ENCODE measurements around the gene DCP1B. TPM values are rescaled to one million over a fixed set of nuclear protein-coding genes. Genes with fewer than 3 reads are reported as not detected.

The DCP1B gene
- total and polyA plus RNA-seq, 4 donors, result 3.5 to 5.5 (median 4.6) TPM

DNA sequence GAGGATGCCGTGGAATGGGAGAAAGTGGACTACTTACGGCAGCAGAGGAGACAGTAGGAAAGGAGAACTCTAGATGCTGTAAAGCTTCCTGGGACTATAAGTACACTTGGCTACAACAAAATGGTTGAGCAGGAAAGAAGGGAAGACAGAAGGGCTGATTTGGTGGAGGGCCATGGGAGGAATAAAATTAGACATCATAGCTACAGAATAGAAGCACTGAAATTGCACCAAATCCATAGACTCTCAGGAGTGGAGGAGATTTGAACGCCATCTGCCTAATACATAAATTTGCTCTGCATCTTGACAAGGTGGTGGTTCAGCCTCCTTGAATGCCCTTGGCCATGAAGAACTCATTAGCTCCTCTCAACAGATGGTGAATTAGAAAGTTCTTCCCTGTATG, 16.3 kb upstream of the DCP1B start (continued):
- TF ChIP-seq, protein P1, sequence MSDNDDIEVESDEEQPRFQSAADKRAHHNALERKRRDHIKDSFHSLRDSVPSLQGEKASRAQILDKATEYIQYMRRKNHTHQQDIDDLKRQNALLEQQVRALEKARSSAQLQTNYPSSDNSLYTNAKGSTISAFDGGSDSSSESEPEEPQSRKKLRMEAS (IDR thresholded peaks at IDR 0.05), result no peak
- TF ChIP-seq SP1 (IDR thresholded peaks at IDR 0.05), result no peak
- TF ChIP-seq FOXA2 (IDR thresholded peaks at IDR 0.05), result no peak
- TF ChIP-seq HNF4G (IDR thresholded peaks at IDR 0.05), result no peak
- TF ChIP-seq YY1 (IDR thresholded peaks at IDR 0.05), result no peak

DNA sequence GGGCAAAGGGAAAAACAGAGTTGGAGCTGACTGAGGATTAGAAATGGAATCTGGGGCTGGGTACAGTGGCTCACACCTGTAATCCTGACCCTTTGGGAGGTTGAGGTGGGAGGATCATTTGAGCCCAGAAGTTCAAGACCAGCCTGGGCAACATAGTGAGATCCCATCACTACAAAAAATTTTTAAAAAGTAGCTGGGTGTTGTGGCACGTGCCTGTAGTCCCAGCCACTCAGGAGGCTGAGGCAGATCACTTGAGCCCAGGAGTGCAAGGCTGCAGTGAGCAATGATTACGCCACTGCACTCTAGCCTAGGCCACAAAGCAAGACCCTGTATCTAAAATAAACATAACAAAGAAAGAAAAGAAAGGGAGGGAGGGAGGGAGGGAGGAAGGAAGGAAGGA, 14.9 kb upstream of the DCP1B start:
- no peaks in the 10 kb centered on the region for H3K9me3 ChIP-seq (ENCODE audit: control insufficient read depth in 4 of 4, low read length in 3 of 4)
- H3K9ac ChIP-seq (ENCODE audit: low read depth in 1 of 2, low read length in 2 of 2), result no peak overlapping the region
- H3K27me3 ChIP-seq (ENCODE audit: control insufficient read depth in 4 of 4, insufficient read depth in 4 of 4, low read length in 3 of 4), result no peaks in the 10 kb centered on the region
- H3K4me3 ChIP-seq (ENCODE audit: low read depth in 1 of 3, low read length in 3 of 3), result no peak overlapping the region
- no peaks in the 10 kb centered on the region for H3K36me3 ChIP-seq (ENCODE audit: control insufficient read depth in 4 of 4, insufficient read depth in 3 of 4, low read depth in 1 of 4, low read length in 3 of 4)
- 95% methylated on average over 2 of the region's 2 CpGs for WGBS
- no peak overlapping the region for H3K27ac ChIP-seq (ENCODE audit: low read depth in 1 of 2, low read length in 2 of 2)
- no peaks in the 10 kb centered on the region for H3K4me1 ChIP-seq (ENCODE audit: control insufficient read depth in 4 of 4, insufficient read depth in 4 of 4, low read length in 3 of 4)
- TF ChIP-seq HNF4G (IDR thresholded peaks at IDR 0.05) (no peak), EGR1 (IDR thresholded peaks at IDR 0.05; ENCODE audit: low read depth in 2 of 2) (no peak), RAD21 (IDR thresholded peaks at IDR 0.05) (no peak), FOXA2 (IDR thresholded peaks at IDR 0.05) (no peak)
- TF ChIP-seq, protein P1 (IDR thresholded peaks at IDR 0.05), result no peak
- TF ChIP-seq, protein P2, sequence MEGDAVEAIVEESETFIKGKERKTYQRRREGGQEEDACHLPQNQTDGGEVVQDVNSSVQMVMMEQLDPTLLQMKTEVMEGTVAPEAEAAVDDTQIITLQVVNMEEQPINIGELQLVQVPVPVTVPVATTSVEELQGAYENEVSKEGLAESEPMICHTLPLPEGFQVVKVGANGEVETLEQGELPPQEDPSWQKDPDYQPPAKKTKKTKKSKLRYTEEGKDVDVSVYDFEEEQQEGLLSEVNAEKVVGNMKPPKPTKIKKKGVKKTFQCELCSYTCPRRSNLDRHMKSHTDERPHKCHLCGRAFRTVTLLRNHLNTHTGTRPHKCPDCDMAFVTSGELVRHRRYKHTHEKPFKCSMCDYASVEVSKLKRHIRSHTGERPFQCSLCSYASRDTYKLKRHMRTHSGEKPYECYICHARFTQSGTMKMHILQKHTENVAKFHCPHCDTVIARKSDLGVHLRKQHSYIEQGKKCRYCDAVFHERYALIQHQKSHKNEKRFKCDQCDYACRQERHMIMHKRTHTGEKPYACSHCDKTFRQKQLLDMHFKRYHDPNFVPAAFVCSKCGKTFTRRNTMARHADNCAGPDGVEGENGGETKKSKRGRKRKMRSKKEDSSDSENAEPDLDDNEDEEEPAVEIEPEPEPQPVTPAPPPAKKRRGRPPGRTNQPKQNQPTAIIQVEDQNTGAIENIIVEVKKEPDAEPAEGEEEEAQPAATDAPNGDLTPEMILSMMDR (IDR thresholded peaks at IDR 0.05; ENCODE audit: low read depth, low read length, missing input control), result no peak
- TF ChIP-seq, protein P3, sequence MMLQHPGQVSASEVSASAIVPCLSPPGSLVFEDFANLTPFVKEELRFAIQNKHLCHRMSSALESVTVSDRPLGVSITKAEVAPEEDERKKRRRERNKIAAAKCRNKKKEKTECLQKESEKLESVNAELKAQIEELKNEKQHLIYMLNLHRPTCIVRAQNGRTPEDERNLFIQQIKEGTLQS (IDR thresholded peaks at IDR 0.05), result no peak
- DNase-seq (ENCODE audit: low spot score), result no peak

DNA sequence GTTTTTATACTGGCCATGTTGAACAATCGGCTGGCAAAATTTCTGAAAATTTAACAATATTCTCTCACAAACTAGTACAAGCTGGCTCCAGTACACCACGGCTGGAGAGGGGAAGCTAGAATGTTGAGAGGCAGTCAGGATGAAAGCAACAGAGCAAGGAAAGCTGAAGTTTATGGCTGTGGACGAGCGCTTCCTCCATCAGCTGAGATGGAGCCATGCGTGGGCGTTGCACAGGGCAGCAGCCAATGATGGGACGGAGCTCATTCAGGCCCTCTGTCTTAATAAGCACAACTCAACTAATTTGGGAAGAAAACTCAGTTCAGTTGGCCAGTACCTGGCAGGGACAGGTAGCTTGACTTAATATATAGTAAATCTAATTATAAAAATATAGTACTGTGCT, 14.1 kb upstream of the DCP1B start:
- WGBS, result 96% methylated on average over 7 of the region's 7 CpGs
- DNase-seq (ENCODE audit: low spot score), result no peak
- Histone ChIP-seq H3K4me1 (ENCODE audit: control insufficient read depth in 4 of 4, insufficient read depth in 4 of 4, low read length in 3 of 4) (peaks cover 0 to 4% (median 2%) of the 10 kb centered on the region in 4 donors), H3K36me3 (ENCODE audit: control insufficient read depth in 4 of 4, insufficient read depth in 3 of 4, low read depth in 1 of 4, low read length in 3 of 4) (no peaks in the 10 kb centered on the region), H3K4me3 (ENCODE audit: low read depth in 1 of 3, low read length in 3 of 3) (no peak overlapping the region), H3K9me3 (ENCODE audit: control insufficient read depth in 4 of 4, low read length in 3 of 4) (no peaks in the 10 kb centered on the region), H3K27ac (ENCODE audit: low read depth in 1 of 2, low read length in 2 of 2) (no peak overlapping the region), H3K27me3 (ENCODE audit: control insufficient read depth in 4 of 4, insufficient read depth in 4 of 4, low read length in 3 of 4) (no peaks in the 10 kb centered on the region), H3K9ac (ENCODE audit: low read depth in 1 of 2, low read length in 2 of 2) (no peak overlapping the region)
- TF ChIP-seq, protein P4, sequence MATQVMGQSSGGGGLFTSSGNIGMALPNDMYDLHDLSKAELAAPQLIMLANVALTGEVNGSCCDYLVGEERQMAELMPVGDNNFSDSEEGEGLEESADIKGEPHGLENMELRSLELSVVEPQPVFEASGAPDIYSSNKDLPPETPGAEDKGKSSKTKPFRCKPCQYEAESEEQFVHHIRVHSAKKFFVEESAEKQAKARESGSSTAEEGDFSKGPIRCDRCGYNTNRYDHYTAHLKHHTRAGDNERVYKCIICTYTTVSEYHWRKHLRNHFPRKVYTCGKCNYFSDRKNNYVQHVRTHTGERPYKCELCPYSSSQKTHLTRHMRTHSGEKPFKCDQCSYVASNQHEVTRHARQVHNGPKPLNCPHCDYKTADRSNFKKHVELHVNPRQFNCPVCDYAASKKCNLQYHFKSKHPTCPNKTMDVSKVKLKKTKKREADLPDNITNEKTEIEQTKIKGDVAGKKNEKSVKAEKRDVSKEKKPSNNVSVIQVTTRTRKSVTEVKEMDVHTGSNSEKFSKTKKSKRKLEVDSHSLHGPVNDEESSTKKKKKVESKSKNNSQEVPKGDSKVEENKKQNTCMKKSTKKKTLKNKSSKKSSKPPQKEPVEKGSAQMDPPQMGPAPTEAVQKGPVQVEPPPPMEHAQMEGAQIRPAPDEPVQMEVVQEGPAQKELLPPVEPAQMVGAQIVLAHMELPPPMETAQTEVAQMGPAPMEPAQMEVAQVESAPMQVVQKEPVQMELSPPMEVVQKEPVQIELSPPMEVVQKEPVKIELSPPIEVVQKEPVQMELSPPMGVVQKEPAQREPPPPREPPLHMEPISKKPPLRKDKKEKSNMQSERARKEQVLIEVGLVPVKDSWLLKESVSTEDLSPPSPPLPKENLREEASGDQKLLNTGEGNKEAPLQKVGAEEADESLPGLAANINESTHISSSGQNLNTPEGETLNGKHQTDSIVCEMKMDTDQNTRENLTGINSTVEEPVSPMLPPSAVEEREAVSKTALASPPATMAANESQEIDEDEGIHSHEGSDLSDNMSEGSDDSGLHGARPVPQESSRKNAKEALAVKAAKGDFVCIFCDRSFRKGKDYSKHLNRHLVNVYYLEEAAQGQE (IDR thresholded peaks at IDR 0.05), result no peak
- TF ChIP-seq, protein P5, sequence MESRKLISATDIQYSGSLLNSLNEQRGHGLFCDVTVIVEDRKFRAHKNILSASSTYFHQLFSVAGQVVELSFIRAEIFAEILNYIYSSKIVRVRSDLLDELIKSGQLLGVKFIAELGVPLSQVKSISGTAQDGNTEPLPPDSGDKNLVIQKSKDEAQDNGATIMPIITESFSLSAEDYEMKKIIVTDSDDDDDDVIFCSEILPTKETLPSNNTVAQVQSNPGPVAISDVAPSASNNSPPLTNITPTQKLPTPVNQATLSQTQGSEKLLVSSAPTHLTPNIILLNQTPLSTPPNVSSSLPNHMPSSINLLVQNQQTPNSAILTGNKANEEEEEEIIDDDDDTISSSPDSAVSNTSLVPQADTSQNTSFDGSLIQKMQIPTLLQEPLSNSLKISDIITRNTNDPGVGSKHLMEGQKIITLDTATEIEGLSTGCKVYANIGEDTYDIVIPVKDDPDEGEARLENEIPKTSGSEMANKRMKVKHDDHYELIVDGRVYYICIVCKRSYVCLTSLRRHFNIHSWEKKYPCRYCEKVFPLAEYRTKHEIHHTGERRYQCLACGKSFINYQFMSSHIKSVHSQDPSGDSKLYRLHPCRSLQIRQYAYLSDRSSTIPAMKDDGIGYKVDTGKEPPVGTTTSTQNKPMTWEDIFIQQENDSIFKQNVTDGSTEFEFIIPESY (IDR thresholded peaks at IDR 0.05), result no peak
